A549 (cell line): ENCODE results near the gene RDH5. TPM values are rescaled to one million over a fixed set of nuclear protein-coding genes. Genes with fewer than 3 reads are reported as not detected.

ENCODE experiments used
- ATAC-seq, 2 experiments: fragments of 200-7000 bp in 1 of 2; fragments of >200 bp in 1 of 2; cut with Nextera tagmentation in 1 of 2; cut with Tn5 transposase in 1 of 2; 3 replicates each; pipeline versions ENCODE4 v1.8.0 to v1.9.1; 2018 to 2020; ENCODE audit warnings: mild to moderate bottlenecking in 1 of 2, moderate library complexity in 1 of 2
- CTCF ChIA-PET: fragments of 300-600 bp; sonication (Branson Sonifier 250); formaldehyde crosslinking; extraction: SDS; loops from one replicate; lab custom pipeline; 2021; ENCODE audit warnings: antibody characterized with exemption, inconsistent platforms; lab: Yijun Ruan, JAX
- POLR2A ChIA-PET: fragments of 350-600 bp; formaldehyde crosslinking; extraction: SDS; loops from one replicate; lab custom pipeline; 2021; ENCODE audit warnings: antibody characterized with exemption, inconsistent platforms; lab: Yijun Ruan, JAX
- DNase-seq, 2 experiments: peaks; one replicate each; pipeline versions ENCODE4 v3.0.0 to v3.0.0-alpha.2; 2011 to 2016; ENCODE audit warnings: low read depth in 1 of 2, low spot score in 1 of 2
- FAIRE-seq: peaks from 2 replicates; lab custom pipeline; 2011; peaks lifted over from hg19 to GRCh38; lab: Jason Lieb, UNC
- H3K27ac ChIP-seq, 2 experiments: fragments of >200 bp; sonication (Bioruptor Twin); formaldehyde crosslinking; 3 replicates each; pipeline ENCODE4 v1.5.1; 2016 to 2017
- H3K4me1 ChIP-seq: fragments of >200 bp; sonication (Bioruptor Twin); formaldehyde crosslinking; 3 replicates; pipeline ENCODE4 v1.6.1; 2016
- H3K4me2 ChIP-seq: fragments of >200 bp; sonication (Bioruptor Twin); formaldehyde crosslinking; 3 replicates; pipeline ENCODE4 v1.6.1; 2016
- H3K4me3 ChIP-seq: fragments of >200 bp; sonication (Bioruptor Twin); formaldehyde crosslinking; 3 replicates; pipeline ENCODE4 v1.5.1; 2016
- H3K9me3 ChIP-seq: fragments of >200 bp; sonication (Bioruptor Twin); formaldehyde crosslinking; 3 replicates; pipeline ENCODE4 v1.6.1; 2016
- EHF ChIP-seq: fragments of 250-450 bp; sonication (Bioruptor Pico); IDR thresholded peaks from 2 replicates; pipeline ENCODE4 v1.5.0; 2020; ENCODE audit warnings: mild to moderate bottlenecking
- EHMT2 ChIP-seq: fragments of 200-600 bp; sonication (generic); IDR thresholded peaks from 2 replicates; pipeline ENCODE4 v1.6.1; 2016; ENCODE audit warnings: antibody characterized with exemption, low read depth, mild to moderate bottlenecking, moderate library complexity
- JUN ChIP-seq, 2 experiments: fragments of >200 bp; sonication (Bioruptor Twin); formaldehyde crosslinking; IDR thresholded peaks; 2 replicates in 1 of 2; 3 replicates in 1 of 2; pipeline ENCODE4 v1.6.1; 2016 to 2017
- RAD21 ChIP-seq, 2 experiments: fragments of >200 bp in 1 of 2; sonication (Bioruptor Twin) in 1 of 2; formaldehyde crosslinking in 1 of 2; IDR thresholded peaks in 1 of 2; conservative IDR thresholded peaks in 1 of 2; 2 replicates in 1 of 2; 3 replicates in 1 of 2; pipeline ENCODE4 v1.6.1; 2012 to 2018; ENCODE audit warnings: inconsistent platforms in 1 of 2
- ZFP36 ChIP-seq: fragments of 450-650 bp; IDR thresholded peaks from 2 replicates; pipeline ENCODE4 v1.6.1; 2014; ENCODE audit warnings: borderline replicate concordance; ENCODE audit not compliant: partially characterized antibody
- WGBS: methylation state at CpG from one replicate; pipeline ENCODE4 v1.1.6; 2017; ENCODE audit errors: missing lambda C conversion rate; 5-methylcytosine and 5-hydroxymethylcytosine counted together
- polyA plus RNA-seq, 4 experiments: library from polyadenylated mRNA; depleted of rRNA in 3 of 4; stranded (reverse); fragments of >200 nt; fragmentation: RNase III in 1 of 4; extraction: RNeasy Plus Mini Kit Qiagen cat#74134 plus additional on column Dnase treatment in 1 of 4; gene quantifications; 2 replicates in 3 of 4; 3 replicates in 1 of 4; pipeline ENCODE4 v1.2.3, GENCODE V29; 2011 to 2017
- TF ChIP-seq, protein P1 (sequence below): fragments of 250-450 bp; sonication (Bioruptor Pico); IDR thresholded peaks from 2 replicates; pipeline ENCODE4 v1.5.0; 2020; ENCODE audit warnings: low read depth, mild to moderate bottlenecking, moderate library complexity
- TF ChIP-seq, protein P2 (sequence below): fragments of 200-600 bp; sonication (generic); IDR thresholded peaks from 2 replicates; pipeline ENCODE4 v1.6.1; 2016; ENCODE audit warnings: antibody characterized with exemption, mild to moderate bottlenecking, moderate library complexity
- TF ChIP-seq, protein P3 (sequence below): IDR thresholded peaks from 2 replicates; pipeline ENCODE4 v1.6.1; 2012; ENCODE audit warnings: low read depth, borderline replicate concordance
- TF ChIP-seq, protein P4 (sequence below): fragments of >200 bp; sonication (Bioruptor Twin); formaldehyde crosslinking; IDR thresholded peaks from 3 replicates; pipeline ENCODE4 v1.5.1; 2016

Gene RDH5
- polyA plus RNA-seq, 2 of the 4 experiments (the other 2 are of a cell fraction), result 4.1 to 9.1 TPM

DNA sequence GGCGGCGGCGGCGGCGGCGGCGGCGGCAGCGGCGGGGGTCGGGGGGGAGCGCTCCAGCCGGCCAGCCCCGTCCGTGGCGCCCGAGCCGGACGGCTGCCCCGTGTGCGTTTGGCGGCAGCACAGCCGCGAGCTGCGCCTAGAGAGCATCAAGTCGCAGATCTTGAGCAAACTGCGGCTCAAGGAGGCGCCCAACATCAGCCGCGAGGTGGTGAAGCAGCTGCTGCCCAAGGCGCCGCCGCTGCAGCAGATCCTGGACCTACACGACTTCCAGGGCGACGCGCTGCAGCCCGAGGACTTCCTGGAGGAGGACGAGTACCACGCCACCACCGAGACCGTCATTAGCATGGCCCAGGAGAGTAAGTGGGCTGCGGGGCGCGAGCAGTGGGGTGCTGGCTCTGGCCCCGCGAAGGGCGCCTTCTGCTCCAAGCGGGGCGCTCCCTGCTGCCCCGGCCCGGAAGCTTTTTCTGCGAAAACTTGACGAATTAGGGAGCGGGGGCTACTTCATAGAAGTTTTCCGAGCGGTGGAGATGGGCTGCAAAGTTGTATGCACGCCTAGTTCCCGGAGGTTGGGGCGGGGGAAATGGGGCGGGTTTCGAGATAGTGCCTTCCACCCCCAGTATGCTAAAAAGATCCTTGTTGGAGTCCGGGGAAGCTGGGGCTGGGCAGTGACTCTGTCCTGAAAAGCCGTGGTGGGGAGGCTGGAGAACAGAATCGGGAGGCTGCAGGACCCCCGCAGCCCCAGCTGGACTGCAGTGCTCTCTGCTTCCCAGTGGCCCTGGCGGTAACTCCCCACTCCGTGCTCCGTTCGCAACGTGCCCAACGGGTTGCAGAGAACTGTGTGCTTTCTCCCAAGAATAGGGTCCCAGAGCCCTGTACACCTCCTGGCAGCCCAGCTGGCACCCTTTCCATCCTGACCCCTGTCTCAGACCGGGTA lies 23.5 kb downstream of the RDH5 start (continued):
- TF ChIP-seq, protein P1, sequence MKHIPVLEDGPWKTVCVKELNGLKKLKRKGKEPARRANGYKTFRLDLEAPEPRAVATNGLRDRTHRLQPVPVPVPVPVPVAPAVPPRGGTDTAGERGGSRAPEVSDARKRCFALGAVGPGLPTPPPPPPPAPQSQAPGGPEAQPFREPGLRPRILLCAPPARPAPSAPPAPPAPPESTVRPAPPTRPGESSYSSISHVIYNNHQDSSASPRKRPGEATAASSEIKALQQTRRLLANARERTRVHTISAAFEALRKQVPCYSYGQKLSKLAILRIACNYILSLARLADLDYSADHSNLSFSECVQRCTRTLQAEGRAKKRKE (CRISPR knock-in tag), result no peak
- TF ChIP-seq, protein P2, sequence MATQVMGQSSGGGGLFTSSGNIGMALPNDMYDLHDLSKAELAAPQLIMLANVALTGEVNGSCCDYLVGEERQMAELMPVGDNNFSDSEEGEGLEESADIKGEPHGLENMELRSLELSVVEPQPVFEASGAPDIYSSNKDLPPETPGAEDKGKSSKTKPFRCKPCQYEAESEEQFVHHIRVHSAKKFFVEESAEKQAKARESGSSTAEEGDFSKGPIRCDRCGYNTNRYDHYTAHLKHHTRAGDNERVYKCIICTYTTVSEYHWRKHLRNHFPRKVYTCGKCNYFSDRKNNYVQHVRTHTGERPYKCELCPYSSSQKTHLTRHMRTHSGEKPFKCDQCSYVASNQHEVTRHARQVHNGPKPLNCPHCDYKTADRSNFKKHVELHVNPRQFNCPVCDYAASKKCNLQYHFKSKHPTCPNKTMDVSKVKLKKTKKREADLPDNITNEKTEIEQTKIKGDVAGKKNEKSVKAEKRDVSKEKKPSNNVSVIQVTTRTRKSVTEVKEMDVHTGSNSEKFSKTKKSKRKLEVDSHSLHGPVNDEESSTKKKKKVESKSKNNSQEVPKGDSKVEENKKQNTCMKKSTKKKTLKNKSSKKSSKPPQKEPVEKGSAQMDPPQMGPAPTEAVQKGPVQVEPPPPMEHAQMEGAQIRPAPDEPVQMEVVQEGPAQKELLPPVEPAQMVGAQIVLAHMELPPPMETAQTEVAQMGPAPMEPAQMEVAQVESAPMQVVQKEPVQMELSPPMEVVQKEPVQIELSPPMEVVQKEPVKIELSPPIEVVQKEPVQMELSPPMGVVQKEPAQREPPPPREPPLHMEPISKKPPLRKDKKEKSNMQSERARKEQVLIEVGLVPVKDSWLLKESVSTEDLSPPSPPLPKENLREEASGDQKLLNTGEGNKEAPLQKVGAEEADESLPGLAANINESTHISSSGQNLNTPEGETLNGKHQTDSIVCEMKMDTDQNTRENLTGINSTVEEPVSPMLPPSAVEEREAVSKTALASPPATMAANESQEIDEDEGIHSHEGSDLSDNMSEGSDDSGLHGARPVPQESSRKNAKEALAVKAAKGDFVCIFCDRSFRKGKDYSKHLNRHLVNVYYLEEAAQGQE, result no peak
- peak; percentile 98 for TF ChIP-seq ZFP36
- TF ChIP-seq, protein P3, sequence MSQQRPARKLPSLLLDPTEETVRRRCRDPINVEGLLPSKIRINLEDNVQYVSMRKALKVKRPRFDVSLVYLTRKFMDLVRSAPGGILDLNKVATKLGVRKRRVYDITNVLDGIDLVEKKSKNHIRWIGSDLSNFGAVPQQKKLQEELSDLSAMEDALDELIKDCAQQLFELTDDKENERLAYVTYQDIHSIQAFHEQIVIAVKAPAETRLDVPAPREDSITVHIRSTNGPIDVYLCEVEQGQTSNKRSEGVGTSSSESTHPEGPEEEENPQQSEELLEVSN, result peak; percentile 39; the same call in 1 of the 2 replicates

DNA sequence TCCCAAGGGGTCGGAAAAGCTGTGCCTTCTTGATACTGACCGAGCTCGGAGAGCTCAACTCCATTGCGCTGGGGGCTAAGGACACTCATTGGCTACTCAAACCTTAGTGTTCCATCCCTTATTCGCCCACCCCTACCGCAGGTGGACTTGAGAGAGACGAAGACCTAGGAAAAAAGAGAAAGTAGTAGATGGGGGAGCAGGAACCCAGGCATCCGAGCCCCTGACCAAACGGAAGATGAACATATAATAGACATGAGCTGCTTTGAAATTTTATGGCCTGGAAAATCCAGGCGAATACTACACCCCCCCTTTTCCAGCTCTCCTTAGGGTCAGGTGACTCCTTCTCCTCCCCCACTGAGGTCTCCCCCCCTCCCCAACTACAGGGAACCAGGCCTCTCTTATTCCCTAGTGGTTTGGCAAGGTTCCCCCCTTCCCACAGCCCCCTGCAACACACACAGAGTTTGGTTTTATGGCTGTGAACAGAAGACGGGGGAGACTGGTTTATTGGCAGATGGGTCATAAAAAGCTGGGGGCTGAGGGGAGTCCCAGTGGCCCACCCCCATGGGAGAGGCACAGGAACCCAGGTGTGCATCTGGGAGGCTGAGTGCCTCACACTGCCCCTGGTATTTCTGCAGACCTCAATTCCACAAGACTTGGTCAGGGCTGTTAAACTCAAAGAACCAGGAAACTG lies 24.3 kb downstream of the RDH5 start:
- 86% methylated on average over 11 of the region's 11 CpGs for WGBS
- no peak overlapping the region for H3K27ac ChIP-seq
- H3K4me3 ChIP-seq, result no peak overlapping the region
- H3K4me2 ChIP-seq, result peak overlapping the region; percentile 92; the same call in 2 of the 3 replicates
- H3K4me1 ChIP-seq, result peaks cover 24% of the 10 kb centered on the region; the same call in 2 of the 3 replicates
- TF ChIP-seq, protein P4, sequence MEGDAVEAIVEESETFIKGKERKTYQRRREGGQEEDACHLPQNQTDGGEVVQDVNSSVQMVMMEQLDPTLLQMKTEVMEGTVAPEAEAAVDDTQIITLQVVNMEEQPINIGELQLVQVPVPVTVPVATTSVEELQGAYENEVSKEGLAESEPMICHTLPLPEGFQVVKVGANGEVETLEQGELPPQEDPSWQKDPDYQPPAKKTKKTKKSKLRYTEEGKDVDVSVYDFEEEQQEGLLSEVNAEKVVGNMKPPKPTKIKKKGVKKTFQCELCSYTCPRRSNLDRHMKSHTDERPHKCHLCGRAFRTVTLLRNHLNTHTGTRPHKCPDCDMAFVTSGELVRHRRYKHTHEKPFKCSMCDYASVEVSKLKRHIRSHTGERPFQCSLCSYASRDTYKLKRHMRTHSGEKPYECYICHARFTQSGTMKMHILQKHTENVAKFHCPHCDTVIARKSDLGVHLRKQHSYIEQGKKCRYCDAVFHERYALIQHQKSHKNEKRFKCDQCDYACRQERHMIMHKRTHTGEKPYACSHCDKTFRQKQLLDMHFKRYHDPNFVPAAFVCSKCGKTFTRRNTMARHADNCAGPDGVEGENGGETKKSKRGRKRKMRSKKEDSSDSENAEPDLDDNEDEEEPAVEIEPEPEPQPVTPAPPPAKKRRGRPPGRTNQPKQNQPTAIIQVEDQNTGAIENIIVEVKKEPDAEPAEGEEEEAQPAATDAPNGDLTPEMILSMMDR, result no peak
- CTCF ChIA-PET, result interaction anchor here (0.5 to 3.6 kb wide), 9 partner anchors 9 to 1328 kb away, joined by 3 to 16 read pairs (median 4); partner anchors contain the start of gene CD63
- no peak for DNase-seq
- no peak for FAIRE-seq
- POLR2A ChIA-PET, result interaction anchor here (0.7 to 1.2 kb wide), 2 partner anchors 73 to 85 kb away, joined by 4 read pairs; partner anchors contain the start of genes DNAJC14, ORMDL2 and SARNP
- no peak for ATAC-seq
- no peaks in the 10 kb centered on the region for H3K9me3 ChIP-seq

DNA sequence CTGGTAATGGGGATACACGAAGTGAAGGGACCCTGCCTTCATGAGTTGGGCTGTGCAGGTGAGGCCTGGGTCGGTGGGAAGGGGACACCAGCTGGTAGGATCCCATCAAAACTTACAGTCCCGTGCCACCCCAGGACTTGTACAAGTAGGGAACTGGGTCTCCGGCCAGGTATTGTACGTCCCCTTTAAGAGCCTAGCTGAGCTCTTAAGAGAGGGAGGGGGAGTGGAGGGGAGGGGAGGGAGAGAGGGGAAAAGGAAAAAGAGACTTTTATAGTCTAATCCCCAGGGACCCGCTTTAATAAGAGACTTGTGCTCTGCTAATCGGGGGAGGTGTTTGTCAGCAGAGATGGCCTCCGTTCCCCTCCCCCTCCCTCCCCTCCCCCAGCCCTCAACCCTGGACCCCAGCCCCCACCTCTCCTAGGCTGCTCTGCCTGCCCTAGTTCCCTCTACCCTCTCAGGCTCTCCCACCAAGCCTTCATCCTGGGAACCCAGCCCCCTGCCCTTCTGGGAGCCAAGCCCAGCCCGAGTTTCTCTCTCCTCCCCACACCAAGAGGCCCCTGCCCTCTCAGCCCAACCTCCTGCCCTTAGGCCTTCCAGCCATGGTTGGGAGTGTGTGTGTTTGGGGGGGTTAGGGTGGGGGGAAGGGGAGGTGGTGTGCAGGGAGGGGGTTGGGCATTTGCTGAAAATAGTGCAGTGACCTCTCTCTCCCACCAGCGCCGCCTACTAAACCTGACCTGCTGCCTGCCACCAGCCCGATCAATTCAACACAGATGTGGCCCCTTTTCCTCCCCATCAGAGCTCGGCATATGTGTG lies 25.4 kb downstream of the RDH5 start:
- DNase-seq (no peak), FAIRE-seq (no peak), ATAC-seq (no peak)
- Histone ChIP-seq H3K4me3 (no peak overlapping the region), H3K4me1 (peaks cover 24% of the 10 kb centered on the region; the same call in 2 of the 3 replicates), H3K9me3 (no peaks in the 10 kb centered on the region), H3K27ac (no peak overlapping the region), H3K4me2 (no peak overlapping the region)
- WGBS, result 77% methylated on average over 12 of the region's 13 CpGs
- ChIA-PET CTCF (interaction anchor here (1.4 to 14.4 kb wide), 4 partner anchors 8 to 284 kb away, joined by 3 to 137 read pairs (median 12); no protein-coding TSS in a partner anchor), POLR2A (no interaction called here)
- TF ChIP-seq JUN (IDR thresholded peaks at IDR 0.05), result no peak
- no peak for TF ChIP-seq EHF (CRISPR knock-in tag)
- no peak for TF ChIP-seq RAD21 (conservative IDR thresholded peaks at IDR 0.05 in 1 of 2, IDR thresholded peaks at IDR 0.05 in 1 of 2)
- no peak for TF ChIP-seq EHMT2
